HUES48 (cell line): ENCODE measurements around the gene BLOC1S2.

Experiments
- H3K27ac ChIP-seq: one replicate; pipeline ENCODE4 v1.7.0; 2013; ENCODE audit warnings: low read depth, low read length, inconsistent platforms
- H3K27me3 ChIP-seq: 2 replicates; pipeline ENCODE4 v1.6.1; 2013; ENCODE audit warnings: mild to moderate bottlenecking, low read length; ENCODE audit not compliant: control insufficient read depth, insufficient read depth
- H3K36me3 ChIP-seq: 2 replicates; pipeline ENCODE4 v1.6.1; 2013; ENCODE audit warnings: low read length; ENCODE audit not compliant: control insufficient read depth, insufficient read depth
- H3K4me1 ChIP-seq: 2 replicates; pipeline ENCODE4 v1.6.1; 2013; ENCODE audit warnings: mild to moderate bottlenecking, low read length; ENCODE audit not compliant: control insufficient read depth, insufficient read depth
- H3K4me3 ChIP-seq: 2 replicates; pipeline ENCODE4 v1.5.1; 2013; ENCODE audit warnings: mild to moderate bottlenecking, low read depth, low read length
- H3K9ac ChIP-seq: 2 replicates; pipeline ENCODE4 v1.6.1; 2013; ENCODE audit warnings: mild to moderate bottlenecking, low read depth, low read length, moderate library complexity
- H3K9me3 ChIP-seq: 2 replicates; pipeline ENCODE4 v1.6.1; 2013; ENCODE audit warnings: low read length; ENCODE audit not compliant: control insufficient read depth, insufficient read depth

The BLOC1S2 gene

GRCh38 chr10:100248820-100249219, 37.7 kb downstream of the BLOC1S2 start:
- H3K9ac ChIP-seq, result no peak overlapping the region
- no peak overlapping the region for H3K27ac ChIP-seq
- no peaks in the 10 kb centered on the region for H3K9me3 ChIP-seq
- H3K27me3 ChIP-seq, result no peaks in the 10 kb centered on the region
- H3K4me3 ChIP-seq, result no peak overlapping the region
- H3K4me1 ChIP-seq, result no peaks in the 10 kb centered on the region
- H3K36me3 ChIP-seq, result peaks cover 81% of the 10 kb centered on the region

- H3K4me3 ChIP-seq, result no peak overlapping the region
- H3K27ac ChIP-seq, result no peak overlapping the region
- no peaks in the 10 kb centered on the region for H3K4me1 ChIP-seq
- H3K9me3 ChIP-seq, result no peaks in the 10 kb centered on the region
- H3K9ac ChIP-seq, result no peak overlapping the region
- H3K27me3 ChIP-seq, result no peaks in the 10 kb centered on the region
- H3K36me3 ChIP-seq, result peaks cover 80% of the 10 kb centered on the region
Measured at GRCh38 chr10:100245484-100246220, 40.8 kb downstream of the BLOC1S2 start.

GRCh38 chr10:100239851-100240250, 46.6 kb downstream of the BLOC1S2 start:
- H3K4me3 ChIP-seq, result no peak overlapping the region
- H3K36me3 ChIP-seq, result peaks cover 72% of the 10 kb centered on the region
- no peaks in the 10 kb centered on the region for H3K9me3 ChIP-seq
- H3K4me1 ChIP-seq, result no peaks in the 10 kb centered on the region
- no peak overlapping the region for H3K27ac ChIP-seq
- H3K27me3 ChIP-seq, result no peaks in the 10 kb centered on the region
- no peak overlapping the region for H3K9ac ChIP-seq

GRCh38 chr10:100238429-100238828, 48.1 kb downstream of the BLOC1S2 start:
- H3K9ac ChIP-seq, result no peak overlapping the region
- no peaks in the 10 kb centered on the region for H3K4me1 ChIP-seq
- H3K9me3 ChIP-seq, result no peaks in the 10 kb centered on the region
- no peak overlapping the region for H3K27ac ChIP-seq
- no peaks in the 10 kb centered on the region for H3K27me3 ChIP-seq
- H3K36me3 ChIP-seq, result peaks cover 79% of the 10 kb centered on the region
- H3K4me3 ChIP-seq, result no peak overlapping the region

- H3K9ac ChIP-seq, result no peak overlapping the region
- peaks cover 49% of the 10 kb centered on the region for H3K36me3 ChIP-seq
- H3K27ac ChIP-seq, result no peak overlapping the region
Measured at GRCh38 chr10:100232101-100232500, 54.4 kb downstream of the BLOC1S2 start.

GRCh38 chr10:100229819-100230422, 56.6 kb downstream of the BLOC1S2 start:
- H3K36me3 ChIP-seq, result peaks cover 39% of the 10 kb centered on the region
- H3K27ac ChIP-seq, result peak overlapping the region; percentile 53
- no peaks in the 10 kb centered on the region for H3K27me3 ChIP-seq
- no peaks in the 10 kb centered on the region for H3K9me3 ChIP-seq
- peak overlapping the region; percentile 70 for H3K9ac ChIP-seq
- no peaks in the 10 kb centered on the region for H3K4me1 ChIP-seq
- H3K4me3 ChIP-seq, result peak overlapping the region; percentile 96

More at GRCh38 chr10:100232101-100232500, 54.4 kb downstream of the BLOC1S2 start:
- no peaks in the 10 kb centered on the region for H3K4me1 ChIP-seq
- H3K4me3 ChIP-seq, result no peak overlapping the region
- H3K27me3 ChIP-seq, result no peaks in the 10 kb centered on the region
- no peaks in the 10 kb centered on the region for H3K9me3 ChIP-seq

DNA sequence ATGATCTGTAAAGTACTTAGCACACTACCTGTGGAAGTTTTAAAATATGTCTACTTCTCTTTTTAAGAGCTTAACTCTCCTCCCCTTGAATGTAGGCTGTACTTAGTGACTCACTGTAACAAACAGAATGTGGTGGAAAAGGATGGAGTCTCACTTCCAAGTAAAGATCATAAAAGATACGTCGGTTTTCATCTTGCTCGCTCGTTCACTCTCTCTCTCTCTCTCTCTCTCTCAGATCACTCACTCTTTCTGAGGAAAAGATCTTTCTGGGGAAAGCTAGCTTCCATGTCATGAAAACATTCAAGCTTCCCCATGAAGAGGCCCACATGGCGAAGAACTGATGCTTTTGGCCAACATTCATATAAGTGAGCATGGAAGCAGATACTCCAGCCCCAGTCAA, 62.6 kb downstream of the BLOC1S2 start:
- no peaks in the 10 kb centered on the region for H3K4me1 ChIP-seq
- peaks cover 63% of the 10 kb centered on the region for H3K36me3 ChIP-seq
- no peak overlapping the region for H3K4me3 ChIP-seq
- no peaks in the 10 kb centered on the region for H3K27me3 ChIP-seq
- H3K9me3 ChIP-seq, result no peaks in the 10 kb centered on the region
- H3K9ac ChIP-seq, result no peak overlapping the region
- H3K27ac ChIP-seq, result no peak overlapping the region
